Stimulated activated CD4-positive, alpha-beta T cell treated with anti-CD3 and anti-CD28 coated beads, Interleukin-1b, Interleukin-23, amount 100 ng/mL, for 48 hours (primary cell): ENCODE measurements around the gene C3orf70.

Source experiments
- DNase-seq: peaks from one replicate; pipeline ENCODE4 v3.0.0-alpha.2; 2020

Gene C3orf70, protein sequence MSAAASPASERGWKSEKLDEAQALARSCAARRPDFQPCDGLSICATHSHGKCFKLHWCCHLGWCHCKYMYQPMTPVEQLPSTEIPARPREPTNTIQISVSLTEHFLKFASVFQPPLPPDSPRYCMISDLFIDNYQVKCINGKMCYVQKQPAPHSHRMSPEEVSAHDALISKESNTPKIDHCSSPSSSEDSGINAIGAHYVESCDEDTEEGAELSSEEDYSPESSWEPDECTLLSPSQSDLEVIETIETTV

GRCh38 chr3:185152410-185153170, at the start of gene C3orf70:
TSS of gene C3orf70 (minus strand) at chr3:185153060. CDS start at chr3:185152823, 237 bp downstream.
- DNase-seq: peak; percentile 9

DNA sequence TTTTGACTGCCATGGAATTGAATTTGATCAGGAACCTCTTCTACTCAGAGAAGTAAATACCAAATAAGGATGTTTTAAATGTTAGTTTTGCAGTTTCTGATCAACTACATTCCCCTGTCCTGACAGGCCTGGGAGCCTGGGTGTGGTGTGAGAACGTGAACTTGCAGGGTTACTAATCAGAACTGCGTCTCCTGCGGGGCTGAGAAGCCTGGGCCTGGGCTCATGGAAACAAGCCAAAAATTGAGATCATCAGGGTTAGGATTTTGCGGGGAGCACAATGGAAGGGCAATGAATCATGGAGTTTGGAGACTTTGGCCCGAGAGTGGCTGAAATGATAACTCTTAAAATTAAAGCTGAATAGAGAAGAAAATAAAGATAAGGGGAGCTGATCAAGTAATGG, 47.8 kb upstream of the C3orf70 start:
- no peak for DNase-seq

GRCh38 chr3:185199671-185200070, 46.8 kb upstream of the C3orf70 start:
- DNase-seq: no peak

DNA sequence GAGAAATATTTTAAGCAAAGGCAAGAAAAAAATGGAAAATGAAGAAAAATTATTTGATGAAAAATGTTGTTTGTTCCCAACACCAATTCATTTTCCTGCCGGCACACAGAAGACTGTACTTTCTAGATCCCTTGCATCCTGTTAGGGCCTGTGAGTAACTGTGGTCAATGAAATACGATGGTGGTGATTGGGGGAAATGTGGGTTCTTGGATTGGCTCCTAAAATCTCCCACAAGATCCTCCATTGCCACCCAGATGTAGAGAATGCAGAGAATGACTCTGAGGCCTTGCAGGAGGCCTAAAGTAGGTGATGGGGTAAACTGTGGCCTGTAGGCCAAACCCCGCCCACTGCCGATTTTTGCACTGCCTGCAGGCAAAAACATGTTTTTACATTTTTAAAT, 46.3 kb upstream of the C3orf70 start:
- no peak for DNase-seq

GRCh38 chr3:185197068-185197467, 44.2 kb upstream of the C3orf70 start:
- no peak for DNase-seq

DNA sequence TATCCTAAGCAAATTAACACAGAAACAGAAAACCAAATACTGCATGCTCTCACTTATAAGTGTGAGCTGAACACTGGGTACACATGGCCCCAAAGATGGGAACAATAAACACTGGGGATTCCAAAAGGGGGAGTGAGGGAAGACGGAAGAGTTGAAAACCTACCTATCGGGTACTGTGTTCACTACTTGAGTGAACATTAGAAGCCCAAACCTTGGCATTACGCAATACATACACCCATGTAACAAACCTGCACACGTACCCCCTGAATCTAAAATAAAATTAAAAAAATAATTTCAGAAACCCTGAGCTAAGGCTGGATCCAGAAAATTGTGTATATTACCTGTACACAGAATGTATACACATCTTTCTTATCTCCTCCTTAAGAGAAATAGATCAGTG, 42.8 kb upstream of the C3orf70 start:
- no peak for DNase-seq

DNA sequence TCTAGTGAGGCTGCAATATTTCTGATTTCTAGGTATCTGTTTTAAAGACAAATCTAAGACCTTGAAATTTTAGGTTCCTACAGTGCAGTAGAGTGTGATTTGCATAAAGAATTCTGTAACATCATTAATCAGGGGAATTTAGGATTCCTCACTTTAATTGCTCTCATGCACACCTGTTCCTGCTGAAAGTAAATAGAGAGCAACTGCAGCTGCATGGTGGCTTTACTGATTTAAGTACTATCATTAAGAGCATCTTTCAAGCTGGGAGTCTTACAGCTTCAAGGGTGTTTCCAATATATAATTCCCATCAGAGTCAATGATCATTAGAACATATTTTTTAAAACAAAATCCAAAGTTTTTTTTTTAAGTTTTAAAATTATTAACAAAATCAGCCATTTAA, 36.0 kb upstream of the C3orf70 start:
- DNase-seq: no peak

- DNase-seq: no peak
These were observed 34.5 kb upstream of the C3orf70 start for GRCh38 chr3:185187391-185187790.

GRCh38 chr3:185176750-185177359, 24.0 kb upstream of the C3orf70 start:
- DNase-seq: peak; percentile 10

GRCh38 chr3:185175370-185175987, 22.6 kb upstream of the C3orf70 start:
- DNase-seq: no peak

- no peak for DNase-seq
These were observed 19.5 kb upstream of the C3orf70 start for GRCh38 chr3:185172086-185173049.

- no peak for DNase-seq
These were observed 11.8 kb upstream of the C3orf70 start for GRCh38 chr3:185164428-185165217.

DNA sequence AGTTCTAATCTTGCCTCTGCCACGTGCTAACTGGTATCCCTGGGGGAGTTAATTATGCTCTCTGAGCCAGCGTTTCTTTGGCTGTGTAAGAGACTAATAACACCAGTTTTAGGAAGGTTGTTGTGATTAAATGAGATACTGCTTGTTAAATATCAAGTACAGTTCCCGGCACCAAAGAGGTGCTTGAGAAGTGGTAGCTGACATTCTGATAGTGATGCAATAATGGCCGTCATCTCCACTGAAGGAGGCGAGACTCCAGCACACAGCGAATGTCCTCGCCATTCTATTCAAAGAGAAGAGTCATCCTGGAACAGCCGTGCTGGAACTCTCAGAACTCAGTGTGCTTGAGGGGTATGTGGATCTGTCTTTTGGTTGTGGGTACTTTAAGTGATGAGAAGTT, 9.8 kb upstream of the C3orf70 start:
- no peak for DNase-seq

- DNase-seq: no peak
These were observed 8.9 kb upstream of the C3orf70 start for GRCh38 chr3:185161761-185162160.

DNA sequence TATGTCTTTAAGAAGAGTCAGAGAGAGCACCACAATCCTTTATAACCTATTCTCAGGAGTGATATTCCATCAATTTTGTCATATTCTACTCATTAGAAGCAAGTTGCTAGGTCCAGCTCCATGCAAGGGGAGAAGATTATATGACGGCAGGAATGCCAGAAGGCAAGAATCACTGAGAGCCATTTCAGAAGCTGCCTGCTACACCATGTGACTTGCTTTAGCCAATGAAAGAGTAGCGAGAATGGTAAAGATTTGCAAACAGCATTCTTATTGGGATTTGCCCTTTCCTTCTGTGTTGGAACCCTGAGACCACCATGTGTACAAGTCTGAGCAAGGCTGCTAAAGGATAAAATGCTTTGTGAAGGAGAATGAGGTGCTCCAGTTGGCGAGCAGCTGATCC, 4.5 kb upstream of the C3orf70 start:
- no peak for DNase-seq

DNA sequence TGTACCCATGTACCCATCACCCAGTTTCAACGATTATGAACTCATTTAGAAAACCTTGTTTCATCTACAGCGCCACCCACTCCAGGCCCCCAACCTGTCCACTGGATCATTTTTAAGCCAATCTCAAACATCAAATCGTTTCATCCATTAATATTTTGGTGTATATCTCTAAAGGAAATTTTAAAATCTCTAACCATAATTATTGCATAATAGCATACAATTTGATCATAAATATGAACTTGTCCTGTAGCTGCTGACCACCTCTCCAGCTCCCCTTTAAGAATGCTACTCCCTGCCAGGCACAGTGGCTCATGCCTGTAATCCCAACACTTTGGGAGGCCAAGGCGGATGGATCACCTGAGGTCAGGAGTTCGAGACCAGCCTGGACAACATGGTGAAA, 2.8 kb upstream of the C3orf70 start:
- DNase-seq: no peak

GRCh38 chr3:185153861-185154629, 1.2 kb upstream of the C3orf70 start:
- no peak for DNase-seq

GRCh38 chr3:185153171-185153771, 411 bp upstream of the C3orf70 start:
- no peak for DNase-seq

DNA sequence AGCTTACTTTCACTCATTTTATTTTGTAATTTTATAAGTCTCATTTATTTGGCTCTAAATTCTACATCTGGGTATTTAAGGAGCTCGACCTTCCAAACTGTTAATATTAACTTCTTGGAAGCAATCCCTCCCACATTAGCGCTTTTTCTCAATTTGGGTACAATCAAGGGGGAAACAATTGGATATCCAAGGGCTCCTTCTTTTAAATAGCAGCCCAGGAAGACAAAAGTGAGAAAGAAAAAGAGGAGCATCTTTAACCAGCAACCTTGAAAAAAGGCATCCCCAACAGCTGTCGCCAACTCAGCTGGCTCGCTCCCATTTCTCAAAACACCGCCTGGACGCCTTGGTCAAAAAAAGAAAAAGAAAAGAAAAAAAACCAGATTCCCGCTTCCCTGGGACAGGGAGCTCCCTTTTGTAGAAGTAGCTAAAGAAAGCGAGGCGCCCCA, 873 bp downstream of the C3orf70 start:
- no peak for DNase-seq
